Uterus (tissue), 4 donors: ENCODE results near the gene PAX6. TPM values are rescaled to one million over a fixed set of nuclear protein-coding genes. Genes with fewer than 3 reads are reported as not detected.

Experiments used
- DNase-seq, 2 donors: peaks; one replicate each; pipeline ENCODE4 v3.0.0-alpha.2; 2019 to 2020
- H3K27ac ChIP-seq, 2 donors: fragments of 200-600 bp; sonication (generic); 1 replicate in 1 of 2; 2 replicates in 1 of 2; pipeline ENCODE4 v1.5.1; 2016 to 2018
- H3K27me3 ChIP-seq, 2 donors: fragments of 200-600 bp; sonication (generic); one replicate each; pipeline ENCODE4 v1.5.1; 2018 to 2019; ENCODE audit warnings: control low read depth in 1 of 2
- H3K36me3 ChIP-seq, 2 donors: fragments of 200-600 bp; sonication (generic); one replicate each; pipeline ENCODE4 v1.5.1; 2019; ENCODE audit warnings: control low read depth in 1 of 2
- H3K4me1 ChIP-seq, 2 donors: fragments of 200-600 bp; sonication (generic); one replicate each; pipeline ENCODE4 v1.5.1; 2018 to 2019; ENCODE audit warnings: control low read depth in 1 of 2
- H3K4me3 ChIP-seq, 2 donors: fragments of 200-600 bp; sonication (generic); 1 replicate in 1 of 2; 2 replicates in 1 of 2; pipeline ENCODE4 v1.5.1; 2018 to 2019; ENCODE audit warnings: mild to moderate bottlenecking in 1 of 2
- H3K9me3 ChIP-seq, 2 donors: fragments of 200-600 bp; sonication (generic); one replicate each; pipeline ENCODE4 v1.5.1; 2019; ENCODE audit warnings: control low read depth in 1 of 2
- POLR2A ChIP-seq, 2 donors: fragments of 450-650 bp; IDR thresholded peaks; one replicate each; pipeline ENCODE4 v1.6.1; 2016; ENCODE audit warnings: antibody characterized with exemption in 2 of 2, mild to moderate bottlenecking in 1 of 2, moderate library complexity in 1 of 2
- intact Hi-C: fragments of 100-400 bp; cut with DNase I; formaldehyde crosslinking; loops from one replicate; pipeline ENCODE4 v1.15.1; 2023; ENCODE audit warnings: low total_unique reads
- total RNA-seq, 4 donors: library from RNA; depleted of rRNA in 3 of 4; stranded (reverse); fragments of >200 nt in 3 of 4; gene quantifications; one replicate each; pipeline versions ENCODE4 v1.1.0 to v1.2.4, GENCODE V29; 2014 to 2023
- TF ChIP-seq, protein P1 (sequence below), 4 experiments: fragments of 200-600 bp in 2 of 4; fragments of 450-650 bp in 2 of 4; sonication (generic) in 2 of 4; IDR thresholded peaks; one replicate each; pipeline ENCODE4 v1.5.1; 2016 to 2019; ENCODE audit warnings: antibody characterized with exemption in 4 of 4, mild to moderate bottlenecking in 2 of 4, moderate library complexity in 1 of 4
- donor health status: DM: yes; HTN: yes; CAD: no.

Gene PAX6
- total RNA-seq, 4 donors from 2014 or later = 0.62 TPM; not detected in 3

DNA sequence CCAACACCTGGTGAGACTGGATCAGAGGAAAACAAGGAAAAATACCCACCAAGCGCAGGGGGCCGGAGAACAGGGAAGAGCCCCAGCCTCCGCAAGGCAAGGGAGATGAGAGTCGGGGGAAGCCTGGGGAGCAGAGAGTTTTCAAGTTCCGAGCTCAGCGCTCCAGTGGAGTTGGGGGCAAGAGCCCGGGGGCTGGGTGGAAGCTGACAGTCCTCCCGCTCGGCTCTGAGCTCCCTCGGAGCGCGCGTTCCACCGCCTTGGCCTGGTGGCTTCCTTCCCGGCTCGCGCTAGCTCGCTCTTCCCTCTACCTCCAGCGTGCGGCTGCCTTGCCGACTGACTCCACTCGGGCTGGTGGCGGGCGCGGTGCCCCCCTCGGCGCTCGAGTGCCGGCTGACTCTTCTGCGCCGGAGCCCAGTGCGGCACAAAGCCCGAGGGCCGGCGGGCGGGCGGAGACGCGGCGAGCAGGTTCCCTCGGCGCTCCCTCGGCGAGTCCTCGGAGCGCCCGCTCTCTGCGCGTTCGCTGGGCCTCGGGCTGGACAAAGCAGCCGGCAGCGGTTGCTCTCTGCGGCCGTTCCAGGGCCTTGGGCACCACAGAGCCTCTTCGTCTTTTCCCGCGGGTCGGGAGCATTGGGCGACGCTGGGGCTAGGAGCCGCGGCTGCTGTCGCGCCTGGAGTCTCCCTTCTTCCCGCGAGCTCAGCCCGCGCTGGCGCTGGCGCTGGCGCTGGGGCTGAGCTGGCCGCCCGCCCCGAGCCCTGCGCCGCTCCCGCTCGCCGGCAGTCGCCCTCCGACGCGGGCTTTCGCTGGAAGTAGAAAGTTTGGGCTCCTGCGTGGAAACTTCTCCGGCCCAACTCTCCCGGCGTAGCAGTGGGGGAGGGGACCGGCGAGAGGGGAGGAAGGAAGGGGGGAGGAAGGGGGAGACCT, 1.0 kb downstream of the PAX6 start:
- intact Hi-C loops = no loop called here
- Histone ChIP-seq H3K27me3 (peaks cover 46 to 90% of the 10 kb centered on the region in 2 donors), H3K9me3 (no peaks in the 10 kb centered on the region), H3K4me1 (peaks cover 0 to 29% of the 10 kb centered on the region in 2 donors), H3K4me3 (peak overlapping the region in 1 of 2 donors; percentile 38), H3K36me3 (no peaks in the 10 kb centered on the region), H3K27ac (no peak overlapping the region)
- TF ChIP-seq, protein P1, sequence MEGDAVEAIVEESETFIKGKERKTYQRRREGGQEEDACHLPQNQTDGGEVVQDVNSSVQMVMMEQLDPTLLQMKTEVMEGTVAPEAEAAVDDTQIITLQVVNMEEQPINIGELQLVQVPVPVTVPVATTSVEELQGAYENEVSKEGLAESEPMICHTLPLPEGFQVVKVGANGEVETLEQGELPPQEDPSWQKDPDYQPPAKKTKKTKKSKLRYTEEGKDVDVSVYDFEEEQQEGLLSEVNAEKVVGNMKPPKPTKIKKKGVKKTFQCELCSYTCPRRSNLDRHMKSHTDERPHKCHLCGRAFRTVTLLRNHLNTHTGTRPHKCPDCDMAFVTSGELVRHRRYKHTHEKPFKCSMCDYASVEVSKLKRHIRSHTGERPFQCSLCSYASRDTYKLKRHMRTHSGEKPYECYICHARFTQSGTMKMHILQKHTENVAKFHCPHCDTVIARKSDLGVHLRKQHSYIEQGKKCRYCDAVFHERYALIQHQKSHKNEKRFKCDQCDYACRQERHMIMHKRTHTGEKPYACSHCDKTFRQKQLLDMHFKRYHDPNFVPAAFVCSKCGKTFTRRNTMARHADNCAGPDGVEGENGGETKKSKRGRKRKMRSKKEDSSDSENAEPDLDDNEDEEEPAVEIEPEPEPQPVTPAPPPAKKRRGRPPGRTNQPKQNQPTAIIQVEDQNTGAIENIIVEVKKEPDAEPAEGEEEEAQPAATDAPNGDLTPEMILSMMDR (IDR thresholded peaks at IDR 0.05) = no peak
- no peak for TF ChIP-seq POLR2A (IDR thresholded peaks at IDR 0.05)
- DNase-seq = no peak

DNA sequence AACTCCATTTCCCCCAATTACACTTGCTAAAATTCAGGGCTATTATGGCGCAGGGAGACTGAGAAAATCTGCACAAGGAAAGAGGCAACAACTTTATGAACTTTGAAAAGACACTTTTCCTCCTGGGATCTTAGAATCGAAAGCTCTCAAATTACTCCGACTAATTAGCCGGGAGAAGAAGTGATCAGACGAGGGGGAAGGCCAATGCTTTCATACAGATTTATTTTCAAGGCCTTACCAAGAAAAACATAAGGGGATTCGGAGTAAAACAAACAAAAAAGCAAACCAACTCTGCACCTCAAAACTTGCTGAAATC, 1.6 kb downstream of the PAX6 start:
- Histone ChIP-seq H3K27me3 (peaks cover 44 to 93% of the 10 kb centered on the region in 2 donors), H3K4me3 (no peak overlapping the region)

DNA sequence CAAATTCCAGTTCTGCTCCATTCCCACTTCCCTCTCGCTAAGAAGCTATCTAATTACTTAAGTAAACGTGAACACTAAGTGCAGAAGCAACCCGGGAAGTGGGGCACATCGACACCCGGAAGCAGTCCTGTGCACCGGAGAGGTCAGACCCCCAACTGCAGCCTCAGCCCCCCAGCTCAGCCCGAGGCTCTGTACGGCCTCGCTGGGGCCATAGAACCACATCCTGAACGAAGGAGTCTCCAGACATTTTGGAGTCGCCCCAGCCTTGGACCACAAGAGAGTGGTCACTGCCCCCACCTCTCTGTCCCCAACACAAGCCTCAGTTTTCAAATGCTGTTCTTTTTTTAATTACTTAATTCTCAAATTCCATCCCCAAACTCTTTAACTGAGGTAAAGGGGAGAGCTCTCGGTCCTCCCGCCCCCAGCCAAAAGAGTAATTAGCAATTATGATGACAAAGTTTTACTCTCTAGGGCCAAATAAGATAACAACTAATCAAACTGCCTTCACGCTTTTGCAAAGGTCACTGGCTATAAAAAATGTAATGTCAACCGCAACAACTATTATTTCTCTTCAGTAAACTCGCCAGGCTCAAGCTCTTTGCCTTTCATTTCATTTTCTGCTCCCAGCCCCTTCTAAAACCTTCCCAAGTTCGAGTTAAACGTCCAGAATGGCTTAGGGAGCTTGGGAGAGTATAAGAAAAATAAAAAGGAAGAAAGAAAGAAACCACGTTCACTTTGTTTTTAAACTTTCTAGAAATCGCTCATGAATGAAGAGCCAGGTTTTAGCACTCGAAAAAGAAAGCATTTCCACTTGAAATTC, 2.2 kb downstream of the PAX6 start:
- peaks cover 43 to 94% of the 10 kb centered on the region in 2 donors for H3K27me3 ChIP-seq
- no peak for DNase-seq
- no peaks in the 10 kb centered on the region for H3K9me3 ChIP-seq
- H3K4me3 ChIP-seq = no peak overlapping the region
- intact Hi-C loops = no loop called here
- no peak overlapping the region for H3K27ac ChIP-seq
- H3K36me3 ChIP-seq = no peaks in the 10 kb centered on the region
- TF ChIP-seq, protein P1 (IDR thresholded peaks at IDR 0.05) = no peak
- TF ChIP-seq POLR2A (IDR thresholded peaks at IDR 0.05) = no peak
- H3K4me1 ChIP-seq = peaks cover 0 to 35% of the 10 kb centered on the region in 2 donors

More for the DNA sequence above, 1.6 kb downstream of the PAX6 start:
- no peak for DNase-seq
- intact Hi-C loops = no loop called here
- H3K9me3 ChIP-seq = no peaks in the 10 kb centered on the region
- peaks cover 0 to 35% of the 10 kb centered on the region in 2 donors for H3K4me1 ChIP-seq
- TF ChIP-seq, protein P1 (IDR thresholded peaks at IDR 0.05) = no peak
- TF ChIP-seq POLR2A (IDR thresholded peaks at IDR 0.05) = no peak
- no peaks in the 10 kb centered on the region for H3K36me3 ChIP-seq
- H3K27ac ChIP-seq = no peak overlapping the region

DNA sequence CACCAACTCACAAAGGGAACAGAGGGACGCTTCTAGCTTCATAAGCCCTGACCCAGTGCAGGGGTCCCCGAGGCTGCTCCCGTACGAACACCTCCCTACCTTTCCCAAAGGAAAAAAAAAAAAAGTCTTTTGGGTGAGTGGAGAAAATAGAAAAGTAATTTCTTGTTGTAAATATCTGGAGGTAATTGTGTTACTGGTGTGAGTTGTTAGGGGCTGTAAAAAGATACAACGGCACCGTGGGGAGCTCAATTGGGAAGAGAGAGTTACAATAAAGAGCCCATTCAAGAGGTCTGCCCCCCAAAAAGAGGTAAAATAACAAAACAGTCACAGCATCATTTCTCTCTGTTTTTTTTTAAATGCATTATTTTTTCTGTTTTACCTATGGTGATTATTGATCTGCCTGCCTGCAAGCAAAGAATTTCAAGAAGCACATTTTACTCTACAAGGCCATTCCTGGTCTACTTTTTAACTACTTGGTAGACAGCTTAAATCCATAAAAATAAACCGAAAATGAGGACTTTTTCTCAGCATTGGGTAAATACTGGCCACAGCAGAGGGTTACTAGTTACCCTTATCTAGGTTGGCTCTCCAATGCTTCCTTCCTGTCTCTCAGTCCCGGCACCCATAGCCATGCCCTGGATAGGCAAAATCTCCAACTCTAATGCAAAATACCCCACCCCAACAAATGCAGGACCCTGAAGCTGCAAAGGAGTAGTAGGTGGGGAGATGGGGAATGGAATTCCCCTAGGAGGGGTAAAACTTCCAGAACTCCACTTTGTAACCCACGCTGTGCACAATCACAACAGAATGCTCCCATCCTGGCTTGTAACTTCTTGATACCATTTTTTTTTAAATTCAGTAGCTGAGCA, 3.1 kb downstream of the PAX6 start:
- Histone ChIP-seq H3K27me3 (peaks cover 43 to 94% of the 10 kb centered on the region in 2 donors), H3K4me1 (peaks cover 0 to 35% of the 10 kb centered on the region in 2 donors), H3K27ac (no peak overlapping the region), H3K9me3 (no peaks in the 10 kb centered on the region), H3K36me3 (no peaks in the 10 kb centered on the region), H3K4me3 (no peak overlapping the region)
- no peak for DNase-seq
- intact Hi-C loops = no loop called here
- TF ChIP-seq, protein P1 (IDR thresholded peaks at IDR 0.05) = no peak
- TF ChIP-seq POLR2A (IDR thresholded peaks at IDR 0.05) = no peak
